Tibial nerve (tissue), 4 donors: ENCODE results near the gene RERG. TPM values are rescaled to one million over a fixed set of nuclear protein-coding genes. Genes with fewer than 3 reads are reported as not detected.
A peak's percentile ranks its signal among the peaks of the same experiment; 100 is the strongest.

Experiments
- DNase-seq, 2 donors: peaks; one replicate each; pipeline ENCODE4 v3.0.0-alpha.2; 2019; ENCODE audit warnings: low spot score in 2 of 2
- H3K27ac ChIP-seq, 4 donors: fragments of 200-600 bp; sonication (generic) in 3 of 4; one replicate each; pipeline ENCODE4 v1.5.1; 2017 to 2019; ENCODE audit warnings: mild to moderate bottlenecking in 1 of 4
- H3K27me3 ChIP-seq, 2 donors: fragments of 200-600 bp; sonication (generic) in 1 of 2; one replicate each; pipeline versions ENCODE4 v1.5.1 to v1.6.0; 2017 to 2019
- H3K36me3 ChIP-seq, 3 donors: fragments of 200-600 bp; sonication (generic); one replicate each; pipeline ENCODE4 v1.5.1; 2018 to 2019
- H3K4me1 ChIP-seq, 4 donors: fragments of 200-600 bp; sonication (generic) in 3 of 4; one replicate each; pipeline ENCODE4 v1.5.1; 2017 to 2019
- H3K4me3 ChIP-seq, 4 donors: fragments of 200-600 bp; sonication (generic) in 3 of 4; one replicate each; pipeline ENCODE4 v1.5.1; 2017 to 2019; ENCODE audit warnings: mild to moderate bottlenecking in 1 of 4, moderate library complexity in 1 of 4
- H3K9me3 ChIP-seq, 4 donors: fragments of 200-600 bp; sonication (generic) in 3 of 4; one replicate each; pipeline ENCODE4 v1.5.1; 2017 to 2019
- CTCF ChIP-seq, 5 experiments: fragments of 200-600 bp in 3 of 5; fragments of 450-650 bp in 2 of 5; sonication (generic) in 3 of 5; IDR thresholded peaks; one replicate each; pipeline ENCODE4 v1.5.1; 2016 to 2019; ENCODE audit warnings: antibody characterized with exemption in 5 of 5, mild to moderate bottlenecking in 3 of 5, moderate library complexity in 2 of 5
- EP300 ChIP-seq, 2 donors: sonication (generic); formaldehyde crosslinking; IDR thresholded peaks; one replicate each; pipeline ENCODE4 v1.6.1; 2017; ENCODE audit warnings: antibody characterized with exemption in 2 of 2, mild to moderate bottlenecking in 1 of 2
- POLR2A ChIP-seq, 2 donors: fragments of 450-650 bp; IDR thresholded peaks; one replicate each; pipeline ENCODE4 v1.6.1; 2017; ENCODE audit warnings: antibody characterized with exemption in 2 of 2, mild to moderate bottlenecking in 2 of 2, moderate library complexity in 2 of 2
- WGBS, 2 donors: methylation state at CpG; one replicate each; pipeline ENCODE4 v1.1.5; 2018; 5-methylcytosine and 5-hydroxymethylcytosine counted together
- total RNA-seq, 4 donors: library from RNA; depleted of rRNA; stranded (reverse); fragments of >200 nt; gene quantifications; one replicate each; pipeline ENCODE4 v1.1.0, GENCODE V29; 2016

RERG gene
- total RNA-seq, 4 donors from 2014 or later: 25.5 to 42.8 (median 31.5) TPM

GRCh38 chr12:15205341-15206010 is 15.7 kb downstream of the RERG start:
- no peaks in the 10 kb centered on the region for H3K27me3 ChIP-seq
- DNase-seq: no peak
- no peaks in the 10 kb centered on the region for H3K36me3 ChIP-seq
- whole genome bisulfite sequencing, 2 donors: 65 to 75% methylated on average over 8 of the region's 8 CpGs
- no peak overlapping the region for H3K4me3 ChIP-seq
- H3K27ac ChIP-seq: peak overlapping the region in 3 of 4 donors; percentile 52 to 77 (median 76)
- H3K9me3 ChIP-seq: no peaks in the 10 kb centered on the region
- peak; percentile 36 to 60 for TF ChIP-seq EP300 (IDR thresholded peaks at IDR 0.05)
- no peak for TF ChIP-seq CTCF (IDR thresholded peaks at IDR 0.05)
- no peak for TF ChIP-seq POLR2A (IDR thresholded peaks at IDR 0.05)
- H3K4me1 ChIP-seq: peaks cover 0 to 46% (median 15%) of the 10 kb centered on the region in 4 donors

GRCh38 chr12:15201456-15201855 is 19.8 kb downstream of the RERG start:
- H3K27ac ChIP-seq: no peak overlapping the region
- H3K4me3 ChIP-seq: no peak overlapping the region
- H3K27me3 ChIP-seq: no peaks in the 10 kb centered on the region
- no peaks in the 10 kb centered on the region for H3K9me3 ChIP-seq
- no peaks in the 10 kb centered on the region for H3K36me3 ChIP-seq
- TF ChIP-seq EP300 (IDR thresholded peaks at IDR 0.05) (no peak), CTCF (IDR thresholded peaks at IDR 0.05) (no peak), POLR2A (IDR thresholded peaks at IDR 0.05) (no peak)
- peaks cover 0 to 23% (median under 1%) of the 10 kb centered on the region in 4 donors for H3K4me1 ChIP-seq
- no peak for DNase-seq

- DNase-seq: no peak
- no peak overlapping the region for H3K27ac ChIP-seq
- H3K4me3 ChIP-seq: no peak overlapping the region
- 64 to 73% methylated on average over 1 of the region's 1 CpG for whole genome bisulfite sequencing, 2 donors
- peaks cover 0 to 23% (median 2%) of the 10 kb centered on the region in 4 donors for H3K4me1 ChIP-seq
- no peaks in the 10 kb centered on the region for H3K9me3 ChIP-seq
- no peaks in the 10 kb centered on the region for H3K27me3 ChIP-seq
- no peaks in the 10 kb centered on the region for H3K36me3 ChIP-seq
- TF ChIP-seq CTCF (IDR thresholded peaks at IDR 0.05): no peak
- TF ChIP-seq POLR2A (IDR thresholded peaks at IDR 0.05): no peak
- TF ChIP-seq EP300 (IDR thresholded peaks at IDR 0.05): no peak
Observed at GRCh38 chr12:15201056-15201455, 20.2 kb downstream of the RERG start.

- H3K4me3 ChIP-seq: no peak overlapping the region
- peaks cover 0 to 23% (median 4%) of the 10 kb centered on the region in 4 donors for H3K4me1 ChIP-seq
- TF ChIP-seq CTCF (IDR thresholded peaks at IDR 0.05) (no peak), POLR2A (IDR thresholded peaks at IDR 0.05) (no peak)
- no peak for DNase-seq
- H3K27me3 ChIP-seq: no peaks in the 10 kb centered on the region
- H3K9me3 ChIP-seq: no peaks in the 10 kb centered on the region
- H3K36me3 ChIP-seq: no peaks in the 10 kb centered on the region
- WGBS, 2 donors: 61 to 70% methylated on average over 2 of the region's 2 CpGs
- H3K27ac ChIP-seq: peak overlapping the region in 1 of 4 donors; percentile 19
Observed at GRCh38 chr12:15200641-15201040, 20.6 kb downstream of the RERG start.

DNA sequence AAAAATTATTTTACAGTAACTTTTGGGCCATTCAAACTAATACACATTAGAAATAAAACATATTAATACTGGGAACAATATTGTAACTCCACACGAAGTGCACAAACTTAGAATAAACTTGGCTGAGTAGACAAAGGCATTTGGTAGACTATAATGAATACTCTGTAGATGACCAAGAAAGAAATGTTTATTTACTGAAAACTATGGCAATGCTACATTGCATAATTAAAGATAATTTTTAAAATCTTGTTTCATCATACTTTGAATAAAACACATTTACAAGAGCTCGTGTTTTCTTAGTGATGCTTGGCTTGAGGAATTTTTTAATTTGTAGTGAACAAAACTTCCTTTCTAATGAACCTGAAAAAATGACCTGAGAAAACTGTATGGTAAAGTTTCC is 21.3 kb downstream of the RERG start:
- Histone ChIP-seq H3K36me3 (no peaks in the 10 kb centered on the region), H3K9me3 (no peaks in the 10 kb centered on the region), H3K27ac (no peak overlapping the region), H3K27me3 (no peaks in the 10 kb centered on the region), H3K4me3 (no peak overlapping the region), H3K4me1 (peaks cover 0 to 28% (median 5%) of the 10 kb centered on the region in 4 donors)
- 28 to 29% methylated on average over 2 of the region's 2 CpGs for WGBS, 2 donors
- TF ChIP-seq EP300 (IDR thresholded peaks at IDR 0.05) (no peak), POLR2A (IDR thresholded peaks at IDR 0.05) (no peak), CTCF (IDR thresholded peaks at IDR 0.05) (no peak)
- DNase-seq: no peak
